Stimulated activated CD4-positive, alpha-beta T cell treated with anti-CD3 and anti-CD28 coated beads, Interleukin-15, amount 100 ng/mL, for 1 hour (primary cell): ENCODE results near the gene SPOCK1.

Source experiments
- DNase-seq, 2 donors: peaks; one replicate each; pipeline ENCODE4 v3.0.0-alpha.2; 2020; ENCODE audit warnings: low read depth in 1 of 2, low spot score in 1 of 2

SPOCK1 gene

DNA sequence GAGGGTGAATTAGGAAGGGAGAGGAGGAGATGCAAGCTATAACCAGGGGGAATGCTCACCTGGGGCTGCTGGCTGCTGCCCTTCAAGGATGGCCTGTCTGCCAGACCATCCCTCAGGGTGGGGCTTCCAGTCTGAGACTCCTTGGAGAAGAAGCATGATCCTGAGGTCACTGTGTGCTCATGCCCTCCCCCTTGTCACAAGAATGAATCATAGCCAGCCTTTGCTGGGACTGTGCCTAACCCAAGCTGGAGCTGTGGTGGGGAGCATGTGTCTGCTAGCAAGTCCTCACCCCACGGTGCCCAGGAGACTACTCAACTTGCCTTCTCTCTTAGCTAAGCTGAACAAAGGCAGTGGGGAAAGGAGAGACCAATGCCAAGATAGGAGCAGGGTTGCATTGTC is 463.6 kb downstream of the SPOCK1 start:
- no peak for DNase-seq

DNA sequence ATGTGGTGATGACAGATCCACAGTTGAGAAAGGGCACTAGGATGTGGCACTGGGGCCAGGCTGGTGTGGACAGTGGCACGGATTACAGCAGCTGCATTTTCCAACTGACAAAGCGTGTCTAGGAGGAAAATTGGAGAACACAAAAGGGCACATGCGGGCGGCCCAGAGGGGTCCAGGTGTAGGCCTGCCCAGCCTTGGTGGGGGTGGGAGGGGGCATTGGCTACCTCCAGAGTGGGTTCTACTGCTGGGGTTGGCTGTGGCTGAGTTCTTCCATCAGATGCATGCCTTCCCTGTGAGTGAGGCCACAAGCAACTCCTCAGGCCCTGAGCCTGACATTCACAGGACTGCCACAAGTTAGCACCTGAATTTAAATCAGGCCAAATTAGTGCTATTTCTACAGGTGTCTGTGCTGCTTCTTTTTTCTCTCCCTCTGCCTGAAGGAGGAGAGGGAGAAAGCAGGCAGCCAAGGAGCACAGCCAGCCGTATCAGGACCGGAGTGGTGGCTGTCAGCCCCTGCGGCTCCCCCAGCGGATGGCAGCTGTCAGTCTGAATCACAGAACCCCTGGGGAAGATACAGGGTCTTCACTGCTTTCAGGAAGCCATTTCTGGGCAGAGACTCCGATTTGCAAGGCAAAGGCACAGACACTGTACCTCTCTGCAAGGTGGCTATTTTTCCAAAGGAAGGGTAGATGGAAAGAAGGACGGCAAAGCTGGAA is 464.2 kb downstream of the SPOCK1 start:
- no peak for DNase-seq

DNA sequence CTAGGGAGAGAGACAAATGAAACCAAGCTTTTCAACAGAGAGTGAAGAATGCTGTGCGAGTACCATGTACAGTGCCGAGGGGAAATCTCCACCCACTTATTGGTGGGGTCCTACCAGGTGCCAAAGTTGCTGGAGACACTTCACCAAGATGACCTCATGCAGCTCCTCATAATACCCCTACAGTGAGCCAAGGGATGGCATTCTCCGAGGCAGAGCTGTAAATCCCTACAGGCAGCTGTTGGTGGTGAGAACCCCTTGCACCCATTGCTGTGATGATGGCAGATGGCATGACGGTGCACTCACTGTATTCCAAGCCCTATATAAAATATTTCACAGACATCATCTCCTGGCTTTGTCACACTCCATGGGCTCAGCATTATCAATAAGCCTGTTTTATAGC is 464.9 kb downstream of the SPOCK1 start:
- no peak for DNase-seq

DNA sequence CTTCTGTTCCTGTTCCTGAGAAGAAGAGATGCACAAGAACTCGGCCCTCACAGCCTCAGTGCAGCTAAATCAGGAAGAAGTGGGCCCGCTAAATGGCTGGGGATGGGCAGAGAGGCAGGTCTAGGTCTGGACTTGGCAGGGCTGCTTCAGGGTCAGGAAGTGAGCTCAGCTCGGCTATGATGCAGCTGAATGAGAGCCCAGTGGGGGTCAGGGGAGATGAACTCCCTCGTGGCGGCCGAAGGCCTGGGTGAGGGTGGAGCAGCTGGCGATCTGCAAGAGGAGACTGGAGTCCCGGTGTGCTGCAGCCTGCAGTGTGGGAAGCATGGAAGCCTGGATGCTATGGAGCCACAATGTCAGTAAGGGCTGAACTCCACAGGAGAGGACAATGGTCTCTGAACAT is 466.2 kb downstream of the SPOCK1 start:
- no peak for DNase-seq

DNA sequence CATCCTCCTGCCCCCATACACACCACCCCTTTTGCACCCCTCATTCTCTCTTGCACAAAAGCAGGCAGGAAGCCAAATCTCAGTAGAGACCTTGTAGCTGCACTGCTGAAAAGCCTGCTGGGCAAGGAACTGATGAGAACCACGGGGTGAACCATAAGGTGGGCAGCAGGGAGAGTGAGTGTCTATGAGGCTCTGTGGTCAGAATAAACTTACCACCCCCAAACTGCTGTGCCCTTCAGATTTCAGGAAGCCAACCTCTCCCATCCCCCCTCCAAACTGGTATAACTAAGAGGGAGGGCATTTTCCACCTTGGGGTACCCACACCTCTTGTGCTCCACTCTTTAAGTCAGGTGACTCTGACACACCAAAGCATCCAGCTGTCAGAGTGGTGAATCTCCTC is 471.4 kb downstream of the SPOCK1 start:
- DNase-seq, result no peak

DNA sequence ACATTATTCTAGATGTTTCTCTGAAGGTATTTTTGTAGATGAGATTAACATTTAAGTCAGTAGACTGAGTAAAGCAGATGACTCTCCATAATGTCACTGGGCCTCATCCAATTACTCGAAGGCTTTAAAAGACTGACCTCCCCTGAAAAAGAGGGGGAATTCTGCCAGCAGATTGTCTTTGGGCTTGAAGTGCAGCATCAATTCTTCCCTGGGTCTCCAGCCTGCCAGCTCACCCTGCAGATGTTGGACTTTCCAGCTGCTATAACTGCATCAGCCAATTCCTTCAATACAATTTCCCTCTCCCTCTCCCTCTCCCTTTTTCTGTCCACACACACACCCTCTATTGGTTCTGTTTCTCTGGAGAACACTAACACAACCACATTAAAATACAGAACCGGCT is 472.8 kb downstream of the SPOCK1 start:
- DNase-seq, result no peak

DNA sequence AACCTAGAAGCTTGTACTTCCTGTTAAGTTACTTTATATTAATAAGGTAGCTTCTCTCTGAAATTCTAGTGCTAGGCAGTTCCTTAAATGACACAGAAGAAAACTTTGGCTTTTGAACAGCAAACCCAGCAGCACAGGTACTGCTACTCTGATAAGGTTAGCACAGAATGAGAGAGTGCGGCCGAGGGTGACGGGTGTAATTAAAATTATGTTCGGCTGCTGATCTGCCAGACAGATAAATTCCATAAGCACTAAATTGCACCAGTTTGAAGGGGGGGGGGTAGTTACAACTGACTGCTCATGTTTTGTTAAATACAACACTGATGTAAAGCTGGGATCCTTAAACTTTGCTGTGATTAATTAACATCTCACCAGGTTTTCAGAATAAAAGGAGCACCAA is 475.1 kb downstream of the SPOCK1 start:
- no peak for DNase-seq

DNA sequence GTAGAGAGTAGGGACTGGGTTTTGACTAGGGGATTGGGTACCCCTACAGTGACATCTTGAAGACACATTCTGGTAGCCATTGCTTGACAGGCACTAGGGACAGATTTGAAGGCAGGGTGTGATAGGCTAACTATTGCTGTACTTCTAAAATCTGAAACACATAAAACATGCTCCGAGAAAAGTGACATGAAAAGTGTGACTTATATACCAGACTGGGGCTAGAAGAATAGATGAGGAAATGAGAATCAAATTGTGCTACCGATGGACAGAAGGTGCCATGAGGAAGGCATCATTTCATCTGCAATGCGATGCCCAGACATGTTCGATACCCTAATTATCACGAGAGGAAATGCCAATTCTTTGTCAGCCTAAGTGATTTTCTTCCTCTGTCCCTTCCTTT is 475.8 kb downstream of the SPOCK1 start:
- no peak for DNase-seq

DNA sequence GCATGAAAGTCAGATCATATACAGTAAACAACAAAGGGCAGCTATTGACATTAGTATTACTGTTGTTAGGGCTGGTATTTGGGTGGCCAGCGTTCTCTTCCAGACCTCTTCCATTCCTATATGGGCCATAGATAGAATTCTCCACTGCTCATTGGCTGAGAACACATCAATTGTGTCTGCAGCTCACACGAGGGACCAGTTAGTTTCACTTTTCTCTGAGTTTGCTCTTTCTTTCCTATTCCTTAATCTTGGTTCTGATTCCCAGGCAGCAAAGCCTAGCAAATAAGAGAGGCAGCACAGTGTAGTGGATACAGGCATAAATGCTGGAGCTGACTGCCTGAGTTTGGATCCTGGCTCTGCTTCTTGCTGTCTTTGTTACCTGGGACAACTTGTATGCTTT is 476.4 kb downstream of the SPOCK1 start:
- no peak for DNase-seq

DNA sequence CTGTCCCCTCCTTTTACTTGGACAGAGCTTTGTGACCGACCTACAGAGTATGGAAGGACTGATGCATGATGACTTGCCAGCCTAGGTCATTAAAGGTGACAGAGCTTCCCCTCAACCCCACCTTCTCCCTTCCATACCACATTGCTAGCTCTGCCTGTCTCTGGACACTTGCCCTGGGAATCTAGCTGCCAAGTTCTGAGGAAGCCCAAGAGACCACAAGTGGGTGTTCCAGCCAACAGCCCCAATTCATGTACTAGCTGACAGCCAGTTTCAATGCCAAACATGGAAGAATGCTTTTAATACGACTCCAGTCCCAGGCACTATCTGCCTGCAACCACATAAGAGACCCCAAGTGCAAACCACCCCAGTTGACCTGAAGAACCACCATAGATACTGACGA is 477.1 kb downstream of the SPOCK1 start:
- DNase-seq, result no peak

DNA sequence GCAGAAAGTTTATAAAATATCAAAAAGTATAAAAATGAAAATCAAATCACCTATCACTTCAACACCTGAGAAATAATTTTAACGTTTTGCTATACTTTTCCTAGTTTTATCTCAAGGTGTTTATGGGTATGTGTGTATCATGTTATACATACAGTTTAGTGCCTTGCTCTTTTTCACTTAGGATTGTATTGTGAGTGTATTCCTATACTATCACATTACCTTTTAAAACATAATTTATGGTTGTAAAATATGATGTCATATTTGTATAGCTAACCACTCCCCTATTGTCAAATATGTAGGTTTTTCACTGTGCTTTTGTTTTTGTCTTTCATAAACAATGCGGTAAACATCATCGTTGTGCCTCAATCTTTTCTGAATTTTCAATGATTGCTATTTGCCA is 479.9 kb downstream of the SPOCK1 start:
- no peak for DNase-seq

DNA sequence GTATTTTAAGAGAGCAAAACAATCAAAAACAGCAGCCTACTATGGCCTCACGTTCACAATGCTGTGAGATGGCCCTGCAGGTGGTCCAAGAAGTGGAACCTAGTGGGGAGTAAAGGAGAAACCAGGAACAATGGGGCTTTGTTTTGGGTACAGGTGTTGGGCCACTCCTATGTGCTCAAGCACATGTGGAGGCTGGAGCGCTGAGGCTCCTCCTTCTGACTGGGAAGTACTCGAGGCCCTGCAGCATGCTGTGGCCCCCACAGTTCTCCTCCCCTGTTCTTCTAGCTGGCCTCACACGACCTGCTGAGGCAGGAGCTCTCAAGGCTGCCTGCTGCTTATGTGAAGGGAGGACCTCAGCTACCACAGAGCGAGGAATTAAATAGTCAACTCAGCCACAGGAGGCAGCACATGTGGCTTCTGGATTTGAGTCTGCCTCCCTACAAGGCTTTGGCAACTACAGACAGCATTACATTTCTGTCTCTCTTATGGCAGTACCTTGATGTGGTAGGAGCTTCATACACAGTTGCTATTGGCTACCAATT is 482.3 kb downstream of the SPOCK1 start:
- no peak for DNase-seq

DNA sequence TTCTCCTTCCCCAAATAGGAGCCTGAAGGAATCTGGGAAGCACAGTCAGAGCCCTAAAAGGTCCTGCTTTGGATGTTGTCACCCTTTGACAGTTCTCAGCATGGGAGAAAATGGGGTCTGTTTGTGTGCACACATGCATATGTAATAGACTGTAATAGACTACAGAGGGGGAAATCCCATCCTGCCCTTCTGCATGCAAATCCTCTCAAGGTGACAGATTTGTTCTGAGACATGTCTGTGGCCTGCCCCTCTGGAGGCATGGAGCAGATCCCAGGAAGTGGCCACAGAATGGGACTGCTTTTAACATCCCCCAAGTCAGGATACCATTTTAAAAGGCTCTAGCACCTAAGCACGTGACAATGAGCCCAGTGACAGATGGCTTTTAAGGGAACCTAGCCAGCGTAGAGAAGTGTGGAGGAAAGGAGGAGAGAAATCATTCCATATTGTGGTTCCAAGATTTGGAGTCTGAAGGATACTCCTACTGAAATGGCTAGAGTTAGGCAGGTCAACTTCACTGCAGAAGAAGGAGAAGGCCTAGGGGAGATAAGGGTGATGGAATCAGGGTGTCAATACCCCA is 483.5 kb downstream of the SPOCK1 start:
- DNase-seq, result no peak

DNA sequence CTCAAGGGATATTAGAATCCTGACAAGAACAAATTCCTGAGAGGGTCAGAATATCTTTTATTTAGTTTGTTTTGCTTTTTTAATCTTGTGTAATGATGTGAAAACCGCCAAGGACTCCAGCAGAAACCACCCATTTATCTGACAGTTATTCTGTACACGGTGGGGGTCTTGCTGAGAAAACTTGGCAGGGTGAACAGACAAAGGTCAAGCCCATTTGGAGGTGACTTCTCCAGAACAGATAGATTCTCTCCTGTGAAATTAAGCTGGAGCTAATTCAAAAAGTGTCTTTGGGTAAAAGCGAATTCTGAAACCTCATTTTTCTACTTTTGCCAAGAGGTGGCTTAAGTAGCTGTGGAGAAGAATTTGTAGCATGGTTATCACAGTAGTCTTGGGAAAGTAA is 484.4 kb downstream of the SPOCK1 start:
- DNase-seq, result no peak

DNA sequence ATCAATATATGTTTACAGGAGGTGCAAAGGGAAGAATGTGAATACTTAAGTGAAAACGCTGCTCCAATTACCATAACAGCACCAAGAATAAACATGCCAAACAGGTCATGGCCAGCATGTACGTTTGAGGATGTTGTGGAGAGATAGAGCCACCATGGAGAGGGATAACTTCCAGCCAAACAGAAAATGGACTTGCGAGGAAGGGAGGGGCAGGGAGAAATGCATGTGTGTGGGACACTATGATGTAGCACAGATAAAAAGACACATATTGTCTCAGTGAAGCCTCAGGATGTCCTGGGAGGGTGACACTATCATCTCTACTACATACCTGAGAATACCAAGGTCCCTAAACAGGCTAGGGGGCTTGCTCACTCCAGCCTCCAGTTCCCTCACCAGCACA is 488.9 kb downstream of the SPOCK1 start:
- no peak for DNase-seq

DNA sequence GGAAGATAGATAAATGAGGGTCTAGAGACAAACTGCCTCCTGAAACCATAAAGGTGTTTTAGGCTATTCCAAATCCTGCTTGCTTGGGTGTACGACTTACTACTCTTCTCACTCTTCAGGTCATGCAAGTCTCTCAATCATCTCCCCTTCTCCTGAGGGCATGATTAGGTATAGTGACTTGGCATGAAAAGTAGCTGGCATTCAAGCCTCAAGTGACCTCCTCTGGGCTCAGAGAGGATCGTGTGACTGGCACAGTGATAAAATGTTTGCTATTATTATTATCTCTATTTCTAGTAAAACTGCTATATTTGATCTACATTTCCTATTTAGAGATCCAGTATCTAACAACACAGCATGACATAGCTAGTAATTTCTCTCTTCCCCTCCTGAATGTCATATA is 494.8 kb downstream of the SPOCK1 start:
- DNase-seq, result no peak

DNA sequence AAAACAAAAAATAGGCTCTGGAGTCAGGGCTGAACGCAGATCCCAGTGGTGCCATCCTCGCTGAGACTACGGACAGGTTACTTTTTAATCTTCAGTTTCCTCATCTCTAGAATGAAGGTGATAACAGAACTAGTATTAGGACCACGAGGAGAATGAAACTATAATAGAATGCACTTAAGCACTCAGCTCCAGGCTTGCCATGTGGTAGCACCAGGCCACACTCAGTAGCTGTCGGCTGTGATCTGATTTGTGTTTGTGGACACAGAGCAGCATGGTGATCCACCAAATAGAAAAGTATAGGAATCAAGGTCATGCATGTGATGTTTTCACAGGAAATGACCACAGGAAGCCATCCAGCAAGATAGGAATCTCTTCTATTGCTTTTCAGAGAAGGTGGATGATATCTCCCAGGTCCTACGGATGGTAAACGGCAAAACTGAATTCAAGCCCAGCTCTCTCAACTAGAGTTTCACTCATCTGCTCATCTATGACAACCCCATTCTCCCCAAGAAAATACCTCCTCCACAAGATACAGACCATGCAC is 498.0 kb downstream of the SPOCK1 start:
- DNase-seq, result no peak

DNA sequence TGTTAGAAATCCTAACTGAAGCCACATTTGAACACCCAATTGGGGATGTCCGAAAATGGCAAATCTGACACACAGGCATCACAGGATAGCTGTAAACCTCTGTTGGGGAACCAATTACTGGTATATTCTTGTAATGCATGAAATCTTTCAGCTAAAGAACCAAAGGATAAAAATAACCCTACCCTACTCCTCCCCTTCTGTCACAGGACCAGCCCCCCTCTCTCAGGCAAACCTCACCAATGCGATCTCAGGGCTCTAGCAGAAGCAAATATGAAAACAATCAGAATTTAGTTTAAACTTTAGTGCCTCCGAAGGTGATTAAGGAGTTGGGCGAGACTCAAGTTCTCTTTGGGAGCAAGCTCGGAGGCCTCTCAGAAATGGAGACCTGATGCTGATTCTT is 499.3 kb downstream of the SPOCK1 start:
- no peak for DNase-seq

DNA sequence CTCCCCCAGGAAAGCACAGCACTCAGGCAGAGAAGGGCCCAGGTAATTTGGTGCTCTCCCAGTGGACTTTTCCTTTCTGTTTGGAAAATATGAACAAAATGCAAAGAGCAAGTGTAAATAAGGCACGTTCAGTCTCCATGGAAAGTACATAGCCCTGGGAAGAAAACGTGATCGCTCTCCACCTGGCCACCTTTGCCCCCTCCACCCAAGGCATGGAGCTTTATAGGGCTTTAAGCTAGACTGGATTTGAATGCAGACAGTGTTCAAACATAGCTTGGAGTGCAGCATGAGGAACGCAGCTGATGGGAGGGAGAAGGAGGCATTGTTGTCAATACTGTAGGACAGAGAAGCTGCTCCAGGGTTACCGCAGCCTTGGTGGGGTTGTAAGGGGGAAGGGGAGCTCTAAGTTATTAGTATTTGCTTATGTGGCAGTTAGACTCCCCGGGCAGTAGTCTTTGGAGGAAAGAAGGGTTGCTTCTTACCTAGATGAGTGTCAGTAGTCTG is 500.2 kb downstream of the SPOCK1 start:
- DNase-seq, result no peak

DNA sequence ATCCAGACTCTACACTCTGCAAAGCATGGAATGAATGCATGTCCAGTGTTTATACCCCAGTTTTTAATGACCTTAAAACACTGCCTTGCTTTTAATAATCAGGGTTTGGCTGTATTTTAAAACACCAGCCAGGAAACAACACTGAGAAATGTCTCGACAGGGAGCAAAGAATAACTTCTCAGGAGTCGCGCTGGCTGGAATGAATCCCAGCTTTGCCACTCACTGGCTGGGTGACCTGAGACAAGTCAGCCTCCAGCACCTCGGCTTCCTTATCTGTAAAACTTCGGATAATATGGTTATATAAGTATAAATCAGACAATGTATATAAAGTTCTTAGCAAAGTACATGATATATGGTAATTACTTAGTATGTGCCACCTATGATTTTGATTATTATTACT is 505.0 kb downstream of the SPOCK1 start:
- DNase-seq, result no peak

DNA sequence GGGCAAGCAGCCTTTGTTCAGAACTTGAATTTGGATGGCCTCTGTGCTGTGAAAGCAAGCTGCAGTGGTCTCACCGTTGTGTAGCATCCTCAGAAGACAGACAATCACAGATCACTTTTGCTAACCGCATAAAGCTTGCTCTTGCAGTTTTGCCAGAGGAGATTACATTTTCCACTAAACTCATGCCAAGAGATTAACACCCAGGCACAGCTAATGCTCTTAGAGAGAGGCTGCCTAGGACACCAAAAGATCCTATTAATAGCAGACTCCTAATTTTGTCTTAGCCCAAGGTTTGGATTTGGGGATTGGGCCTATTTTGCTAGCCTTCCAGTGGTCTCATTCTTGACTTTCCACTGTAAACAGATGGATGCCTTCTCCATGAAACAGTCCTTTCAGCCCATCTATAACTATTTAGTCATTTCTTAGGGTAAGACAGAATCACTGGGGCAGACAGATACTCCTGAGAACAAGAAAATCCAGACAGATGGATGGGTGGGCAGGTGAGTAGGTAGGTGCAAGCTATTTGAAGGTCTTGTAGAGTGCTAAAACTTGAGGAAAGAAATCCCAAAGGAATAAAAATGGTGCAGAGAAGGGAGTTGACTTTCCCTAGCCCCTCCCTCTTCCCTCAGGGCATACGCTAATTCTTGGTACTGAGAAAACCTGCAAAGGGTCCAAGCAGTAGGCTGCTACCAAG is 506.2 kb downstream of the SPOCK1 start:
- DNase-seq, result no peak
